Endothelial cell of umbilical vein (primary cell): ENCODE measurements around the gene CORO2B. TPM values are rescaled to one million over a fixed set of nuclear protein-coding genes. Genes with fewer than 3 reads are reported as not detected.

ENCODE experiments used
- BruUV-seq: library from RNA; stranded (reverse); fragments of 400-500 nt; replicated peaks from 2 replicates; lab custom pipeline; 2021; lab: Mats Ljungman, UMichigan
- CTCF ChIA-PET: fragments of 300-600, 350-600 bp; sonication (Branson Sonifier 250); formaldehyde crosslinking; loops from one replicate; lab custom pipeline; 2021; ENCODE audit warnings: antibody characterized with exemption, inconsistent platforms; lab: Charles Lee
- POLR2A ChIA-PET: fragments of 300-600, 350-600 bp; sonication (Branson Sonifier 250); formaldehyde crosslinking; loops from one replicate; lab custom pipeline; 2021; ENCODE audit warnings: antibody characterized with exemption, inconsistent platforms; lab: Charles Lee
- DNase-seq: peaks from one replicate; pipeline ENCODE4 v3.0.0-alpha.2; 2011; ENCODE audit warnings: low read depth, low spot score
- FAIRE-seq: peaks from 2 replicates; lab custom pipeline; 2011; peaks lifted over from hg19 to GRCh38; lab: Jason Lieb, UNC
- H2AFZ ChIP-seq: 2 replicates; pipeline ENCODE4 v1.6.0; 2012; ENCODE audit warnings: low read depth, low read length, control low read depth, inconsistent platforms
- H3K27ac ChIP-seq: 2 replicates; pipeline ENCODE4 v1.5.1; 2011; ENCODE audit warnings: low read depth, mild to moderate bottlenecking, control low read depth, low read length, moderate library complexity; ENCODE audit not compliant: insufficient read depth
- H3K27me3 ChIP-seq, 2 experiments: 2 replicates each; pipeline versions ENCODE4 v1.6.0 to v1.6.1; 2011; ENCODE audit warnings: low read length in 2 of 2, mixed read lengths in 1 of 2; ENCODE audit not compliant: control insufficient read depth in 2 of 2, insufficient read depth in 2 of 2
- H3K36me3 ChIP-seq, 2 experiments: 2 replicates in 1 of 2; 3 replicates in 1 of 2; pipeline ENCODE4 v1.5.1; 2011; ENCODE audit warnings: low read length in 2 of 2, mild to moderate bottlenecking in 1 of 2, moderate library complexity in 1 of 2; ENCODE audit not compliant: control insufficient read depth in 2 of 2, insufficient read depth in 2 of 2; ENCODE audit errors: extremely low read depth in 1 of 2
- H3K4me1 ChIP-seq: 3 replicates; pipeline ENCODE4 v1.5.1; 2011; ENCODE audit warnings: mild to moderate bottlenecking, low read length; ENCODE audit not compliant: control insufficient read depth, insufficient read depth; ENCODE audit errors: extremely low read depth
- H3K4me2 ChIP-seq: 2 replicates; pipeline ENCODE4 v1.6.1; 2011; ENCODE audit warnings: low read length, control low read depth, mixed read lengths; ENCODE audit not compliant: insufficient read depth
- H3K4me3 ChIP-seq, 3 experiments: fragments of 200-600 bp in 1 of 3; sonication (generic), shearing (Covaris generic) in 1 of 3; replicated peaks in 1 of 3; 2 replicates each; pipeline ENCODE4 v1.5.1; 2011 to 2016; ENCODE audit warnings: control low read depth in 3 of 3, low read length in 3 of 3, mild to moderate bottlenecking in 2 of 3, inconsistent platforms in 1 of 3, low read depth in 1 of 3, moderate library complexity in 1 of 3; ENCODE audit not compliant: insufficient read depth in 1 of 3
- H3K79me2 ChIP-seq: 2 replicates; pipeline ENCODE4 v1.6.0; 2012; ENCODE audit warnings: low read length, inconsistent platforms; ENCODE audit not compliant: control insufficient read depth, insufficient read depth
- H3K9ac ChIP-seq: replicated peaks from 2 replicates; pipeline ENCODE3; 2011; ENCODE audit warnings: low read length, control low read depth; ENCODE audit not compliant: insufficient read depth; ENCODE audit errors: extremely low read depth
- H3K9me1 ChIP-seq: replicated peaks from 3 replicates; pipeline ENCODE4 v1.6.0; 2011; ENCODE audit warnings: mild to moderate bottlenecking, low read length; ENCODE audit not compliant: control insufficient read depth, insufficient read depth; ENCODE audit errors: extremely low read depth
- H3K9me3 ChIP-seq: replicated peaks from 2 replicates; pipeline ENCODE4 v1.5.1; 2012; ENCODE audit warnings: low read length, inconsistent platforms; ENCODE audit not compliant: control insufficient read depth, insufficient read depth
- H4K20me1 ChIP-seq: replicated peaks from 2 replicates; pipeline ENCODE3; 2011; ENCODE audit warnings: mild to moderate bottlenecking, low read length; ENCODE audit not compliant: control insufficient read depth, insufficient read depth; ENCODE audit errors: extremely low read depth
- EZH2 ChIP-seq: IDR thresholded peaks from 2 replicates; pipeline ENCODE4 v1.6.1; 2012; ENCODE audit warnings: borderline replicate concordance, low read depth, mild to moderate bottlenecking, moderate library complexity, low read length, inconsistent platforms; ENCODE audit not compliant: severe bottlenecking
- FOS ChIP-seq: IDR thresholded peaks from 2 replicates; pipeline ENCODE4 v1.6.1; 2011; ENCODE audit warnings: mild to moderate bottlenecking, low read length, moderate library complexity, borderline replicate concordance; ENCODE audit not compliant: insufficient read depth
- GATA2 ChIP-seq: IDR thresholded peaks from 2 replicates; pipeline ENCODE4 v1.7.0; 2011; ENCODE audit warnings: low read depth, mild to moderate bottlenecking, moderate library complexity, mixed read lengths, low read length; ENCODE audit not compliant: insufficient read length, insufficient read depth
- JUN ChIP-seq: IDR thresholded peaks from 2 replicates; pipeline ENCODE4 v1.6.1; 2011; ENCODE audit warnings: borderline replicate concordance, low read depth; ENCODE audit not compliant: insufficient read length, insufficient read depth
- MAX ChIP-seq: IDR thresholded peaks from 2 replicates; pipeline ENCODE4 v1.6.1; 2011; ENCODE audit not compliant: insufficient read depth, insufficient read length
- MYC ChIP-seq: IDR thresholded peaks from one replicate; pipeline ENCODE4 v1.6.1; 2011; ENCODE audit warnings: mild to moderate bottlenecking, low read depth, low read length
- POLR2A ChIP-seq: IDR thresholded peaks from 2 replicates; pipeline ENCODE4 v1.6.1; 2012; ENCODE audit warnings: low read depth, mild to moderate bottlenecking, control low read depth, low read length
- POLR2AphosphoS5 ChIP-seq: IDR thresholded peaks from 2 replicates; pipeline ENCODE4 v1.6.1; 2012; ENCODE audit warnings: low read depth, mild to moderate bottlenecking, control low read depth, low read length, moderate library complexity; ENCODE audit not compliant: insufficient read depth
- dilution Hi-C: fragments of 300-500 bp; cut with MboI; formaldehyde crosslinking; loops from one replicate; pipeline ENCODE4 v1.15.0; 2019; ENCODE audit warnings: low sequenced_read_pairs; ENCODE audit not compliant: extremely low pct_ligation_motif_present
- intact Hi-C: fragments of 100-400 bp; cut with micrococcal nuclease; formaldehyde crosslinking; loops from one replicate; pipeline ENCODE4 v1.10.0; 2022
- polyA plus RNA-seq, 4 experiments: library from polyadenylated mRNA; depleted of rRNA in 3 of 4; stranded (reverse) in 3 of 4; unstranded in 1 of 4; fragments of >200 nt; gene quantifications; 2 replicates each; pipeline versions ENCODE4 v1.2.1 to v1.2.3, GENCODE V29; 2011 to 2012; ENCODE audit warnings: missing spikeins in 1 of 4
- total RNA-seq: library from RNA; stranded (reverse); gene quantifications from 2 replicates; pipeline ENCODE4 v1.2.3, GENCODE V29; 2021
- TF ChIP-seq, protein P1 (sequence below), 2 donors: IDR thresholded peaks; 1 replicate in 1 of 2; 2 replicates in 1 of 2; pipeline ENCODE4 v1.5.1; 2011; ENCODE audit warnings: low read length in 2 of 2, mild to moderate bottlenecking in 2 of 2, moderate library complexity in 2 of 2, control low read depth in 1 of 2, inconsistent platforms in 1 of 2, low read depth in 1 of 2; ENCODE audit not compliant: insufficient read depth in 1 of 2; ENCODE audit errors: extremely low read depth in 1 of 2

Gene CORO2B
- total and polyA plus RNA-seq, 2 donors (not counting 3 experiments of a cell fraction or from before 2014, with no cell fraction given) = 2.4 to 3.7 TPM

GRCh38 chr15:68576235-68576892 lies 2.4 kb upstream of the CORO2B start:
- Histone ChIP-seq H3K9me3 (no peaks in the 10 kb centered on the region), H3K4me1 (peaks cover 9% of the 10 kb centered on the region), H4K20me1 (no peaks in the 10 kb centered on the region), H3K27ac (no peak overlapping the region), H3K27me3 (peaks cover 28 to 38% of the 10 kb centered on the region in 2 experiments), H3K79me2 (no peaks in the 10 kb centered on the region), H3K4me3 (no peak overlapping the region), H3K9ac (no peak overlapping the region), H3K4me2 (no peak overlapping the region), H2AFZ (no peak overlapping the region), H3K9me1 (no peaks in the 10 kb centered on the region), H3K36me3 (no peaks in the 10 kb centered on the region)
- no peak for TF ChIP-seq MAX
- no peak for TF ChIP-seq POLR2A
- TF ChIP-seq JUN = no peak
- no peak for TF ChIP-seq MYC
- TF ChIP-seq POLR2AphosphoS5 = no peak
- no peak for TF ChIP-seq EZH2
- TF ChIP-seq GATA2 = no peak
- TF ChIP-seq, protein P1, sequence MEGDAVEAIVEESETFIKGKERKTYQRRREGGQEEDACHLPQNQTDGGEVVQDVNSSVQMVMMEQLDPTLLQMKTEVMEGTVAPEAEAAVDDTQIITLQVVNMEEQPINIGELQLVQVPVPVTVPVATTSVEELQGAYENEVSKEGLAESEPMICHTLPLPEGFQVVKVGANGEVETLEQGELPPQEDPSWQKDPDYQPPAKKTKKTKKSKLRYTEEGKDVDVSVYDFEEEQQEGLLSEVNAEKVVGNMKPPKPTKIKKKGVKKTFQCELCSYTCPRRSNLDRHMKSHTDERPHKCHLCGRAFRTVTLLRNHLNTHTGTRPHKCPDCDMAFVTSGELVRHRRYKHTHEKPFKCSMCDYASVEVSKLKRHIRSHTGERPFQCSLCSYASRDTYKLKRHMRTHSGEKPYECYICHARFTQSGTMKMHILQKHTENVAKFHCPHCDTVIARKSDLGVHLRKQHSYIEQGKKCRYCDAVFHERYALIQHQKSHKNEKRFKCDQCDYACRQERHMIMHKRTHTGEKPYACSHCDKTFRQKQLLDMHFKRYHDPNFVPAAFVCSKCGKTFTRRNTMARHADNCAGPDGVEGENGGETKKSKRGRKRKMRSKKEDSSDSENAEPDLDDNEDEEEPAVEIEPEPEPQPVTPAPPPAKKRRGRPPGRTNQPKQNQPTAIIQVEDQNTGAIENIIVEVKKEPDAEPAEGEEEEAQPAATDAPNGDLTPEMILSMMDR (IDR thresholded peaks at IDR 0.05; ENCODE audit: extremely low read depth in 1 of 2, insufficient read depth in 1 of 2, low read depth in 1 of 2, low read length in 2 of 2) = no peak
- TF ChIP-seq FOS = no peak
- dilution Hi-C loops = no loop called here
- ChIA-PET POLR2A (interaction anchor here (0.6 kb wide), 1 partner anchor 169 kb away, joined by 3 read pairs; no protein-coding TSS in a partner anchor), CTCF (interaction anchor here (0.7 to 2.9 kb wide), 10 partner anchors 16 to 323 kb away, joined by 3 to 24 read pairs (median 4); no protein-coding TSS in a partner anchor)
- no TSS peak for BruUV-seq
- DNase-seq (no peak), FAIRE-seq (no peak)
- intact Hi-C loops = no loop called here
